GM21360 (cell line): Measurements from ENCODE around the gene KCNK18.

Experiments used
- ATAC-seq: cut with Tn5 transposase; IDR thresholded peaks from one replicate; pipeline ENCODE4 v1.9.1; 2021; ENCODE audit warnings: mild to moderate bottlenecking, moderate library complexity; ENCODE audit not compliant: unreplicated experiment

The KCNK18 gene

GRCh38 chr10:117197189-117197588 is at the start of gene KCNK18:
Gene KCNK18, plus strand, starts transcription at chr10:117197489. Its CDS starts 0 bp downstream, at chr10:117197489.
- no peak for ATAC-seq

- ATAC-seq, result no peak
Observed at GRCh38 chr10:117148284-117148683, 49.0 kb upstream of the KCNK18 start.

- no peak for ATAC-seq
Observed at GRCh38 chr10:117152668-117153067, 44.6 kb upstream of the KCNK18 start.

GRCh38 chr10:117158297-117158696 is 39.0 kb upstream of the KCNK18 start:
- ATAC-seq, result no peak

- no peak for ATAC-seq
Observed at GRCh38 chr10:117159390-117159789, 37.9 kb upstream of the KCNK18 start.

- ATAC-seq, result no peak
Observed at GRCh38 chr10:117160567-117160966, 36.7 kb upstream of the KCNK18 start.

- no peak for ATAC-seq
Observed at GRCh38 chr10:117161386-117162033, 35.8 kb upstream of the KCNK18 start.

GRCh38 chr10:117162093-117163060 is 34.9 kb upstream of the KCNK18 start:
- ATAC-seq, result no peak

GRCh38 chr10:117163061-117163953 is 34.0 kb upstream of the KCNK18 start:
- ATAC-seq, result no peak

GRCh38 chr10:117163954-117164548 is 33.2 kb upstream of the KCNK18 start:
- ATAC-seq, result no peak

- no peak for ATAC-seq
Observed at GRCh38 chr10:117164592-117165537, 32.4 kb upstream of the KCNK18 start.

- no peak for ATAC-seq
Observed at GRCh38 chr10:117165538-117166417, 31.5 kb upstream of the KCNK18 start.

GRCh38 chr10:117166418-117167345 is 30.6 kb upstream of the KCNK18 start:
- ATAC-seq, result no peak

- ATAC-seq, result no peak
Observed at GRCh38 chr10:117167346-117167788, 29.9 kb upstream of the KCNK18 start.

GRCh38 chr10:117167789-117168674 is 29.3 kb upstream of the KCNK18 start:
- peak; percentile 93 for ATAC-seq

GRCh38 chr10:117168729-117169128 is 28.6 kb upstream of the KCNK18 start:
- no peak for ATAC-seq
